Erythroblast (primary cell): ENCODE measurements around the gene BSPH1.
"Not testable (repeated sequence)": the region's sequence is repeated elsewhere in the genome, so short reads cannot be mapped to it uniquely, and the experiment has no call there.

Experiments
- DNase-seq, 2 experiments: peaks; one replicate each; lab custom pipeline; 2025; lab: John Stamatoyannopoulos, UW
- GATA1 ChIP-seq: IDR thresholded peaks from 2 replicates; pipeline ENCODE4 v1.6.1; 2011; ENCODE audit warnings: low read depth, mild to moderate bottlenecking, control low read depth, low read length, moderate library complexity
- POLR2A ChIP-seq: IDR thresholded peaks from 2 replicates; pipeline ENCODE4 v1.6.1; 2011; ENCODE audit warnings: mild to moderate bottlenecking, low read length

BSPH1 gene

DNA sequence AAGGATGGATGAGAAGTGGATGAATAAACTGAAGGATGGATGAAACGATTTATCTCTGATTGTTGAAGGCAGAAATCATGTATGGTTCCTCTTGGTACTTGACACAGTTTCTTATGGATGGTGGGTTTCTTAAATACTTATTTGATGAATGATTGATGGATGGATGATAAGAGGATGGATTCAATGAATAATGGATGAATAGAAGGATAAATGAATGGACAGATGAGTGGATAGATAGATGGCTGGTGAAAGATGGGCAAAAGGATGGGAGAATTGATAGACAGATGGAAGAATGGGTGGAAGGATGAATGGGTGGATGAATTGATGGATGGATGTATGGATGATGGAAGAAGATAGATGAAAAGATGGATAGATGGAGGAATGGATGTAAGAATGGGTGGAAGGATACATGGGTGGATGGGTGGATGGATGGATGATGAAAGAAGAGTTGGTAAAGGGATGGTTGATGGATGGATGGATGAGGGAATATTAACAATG lies 4.3 kb upstream of the BSPH1 start:
- TF ChIP-seq POLR2A = no peak
- no peak for TF ChIP-seq GATA1

DNA sequence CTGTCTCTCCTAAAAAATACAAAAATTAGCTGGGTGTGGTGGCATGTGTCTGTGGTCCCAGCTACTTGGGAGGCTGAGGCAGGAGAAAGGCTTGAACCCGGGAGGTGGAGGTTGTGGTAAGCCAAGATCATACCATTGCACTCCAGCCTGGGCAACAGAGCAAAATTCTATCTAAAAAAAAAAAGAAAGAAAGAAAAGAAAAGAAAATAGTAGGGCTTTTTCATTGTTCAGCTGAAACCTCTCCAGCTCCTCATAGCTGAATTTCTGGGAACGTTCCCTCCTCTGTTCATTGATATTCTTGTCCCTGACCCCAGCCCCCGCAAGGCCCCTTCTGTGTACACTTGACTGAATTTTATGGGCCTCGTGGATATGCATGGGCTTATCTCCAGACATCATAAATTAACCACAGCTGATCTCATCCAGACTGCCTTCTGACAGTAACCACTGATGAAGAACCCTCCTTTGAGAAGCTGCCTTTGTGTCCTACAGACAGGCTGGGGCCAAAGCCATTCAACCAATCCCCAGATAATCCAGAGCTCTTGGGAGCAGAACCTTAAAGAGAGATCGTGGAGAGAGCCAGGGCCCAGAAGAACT lies 2.3 kb upstream of the BSPH1 start, which contains the start of gene ELSPBP1:
ELSPBP1 (plus strand) TSS at position 424 of the 594 bp plus-strand sequence. CDS start 14,036 bp downstream, outside the sequence.
- TF ChIP-seq POLR2A (no peak), GATA1 (no peak)
- no peak for DNase-seq

More for the DNA sequence above, 4.3 kb upstream of the BSPH1 start:
- no peak for DNase-seq

DNA sequence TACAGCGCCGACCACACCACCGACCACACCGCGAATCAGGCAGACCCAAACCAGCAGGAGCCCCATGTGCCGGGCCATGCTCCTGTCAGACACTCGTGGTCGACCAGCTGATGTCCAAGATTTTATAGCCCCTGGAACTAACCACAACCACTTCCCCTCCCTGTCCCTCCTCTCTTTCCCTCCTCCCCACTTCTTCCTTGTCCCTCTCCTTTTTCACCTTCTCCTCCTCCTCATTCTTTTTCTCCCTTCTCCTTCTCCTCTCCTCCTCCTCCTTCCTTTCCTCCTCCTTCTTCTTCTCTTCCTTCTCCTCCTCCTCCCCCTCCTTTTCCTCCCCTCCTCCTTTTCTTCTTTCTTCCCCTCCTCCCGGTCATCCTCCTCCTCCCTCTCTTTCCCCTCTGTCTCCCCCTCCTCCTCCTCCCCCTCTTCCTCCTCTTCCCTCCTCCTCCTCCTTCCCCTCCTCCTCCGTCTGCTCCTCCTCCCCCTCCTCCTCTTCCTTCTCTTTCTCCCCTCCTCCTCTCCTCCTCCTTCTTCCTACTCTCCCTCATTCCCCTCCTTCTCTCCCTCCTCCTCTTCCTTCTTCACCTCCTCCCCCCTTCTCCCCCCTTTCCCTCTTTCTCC lies 670 bp downstream of the BSPH1 start:
- TF ChIP-seq POLR2A = no peak
- TF ChIP-seq GATA1 = no peak

DNA sequence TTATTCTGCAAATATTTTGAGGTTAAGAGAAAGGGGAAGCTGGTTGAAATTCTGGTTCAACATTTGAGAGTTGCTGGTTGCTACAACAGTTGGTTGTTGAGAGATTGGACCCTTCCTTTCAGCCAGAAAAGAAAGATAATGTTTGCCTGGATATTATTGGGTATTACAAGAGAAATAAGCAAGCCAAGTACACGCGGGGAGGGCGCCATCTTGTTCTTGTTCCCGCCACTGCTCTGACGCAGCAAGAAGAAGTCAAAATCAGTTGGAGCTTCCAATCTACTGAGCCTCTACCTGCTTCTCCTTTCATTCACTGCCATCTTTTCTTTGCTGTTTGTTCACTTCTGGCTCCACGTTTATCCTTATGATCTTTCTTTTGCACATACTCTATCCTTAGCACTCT lies 18.4 kb downstream of the BSPH1 start:
- DNase-seq = no peak
- no peak for TF ChIP-seq GATA1
- no peak for TF ChIP-seq POLR2A

More for the DNA sequence above, 670 bp downstream of the BSPH1 start:
- DNase-seq = no peak

- DNase-seq = not testable (repeated sequence)
Observed at GRCh38 chr19:47955936-47956335, 36.0 kb downstream of the BSPH1 start.

- not testable (repeated sequence) for DNase-seq
Observed at GRCh38 chr19:47952132-47952531, 39.8 kb downstream of the BSPH1 start.

DNA sequence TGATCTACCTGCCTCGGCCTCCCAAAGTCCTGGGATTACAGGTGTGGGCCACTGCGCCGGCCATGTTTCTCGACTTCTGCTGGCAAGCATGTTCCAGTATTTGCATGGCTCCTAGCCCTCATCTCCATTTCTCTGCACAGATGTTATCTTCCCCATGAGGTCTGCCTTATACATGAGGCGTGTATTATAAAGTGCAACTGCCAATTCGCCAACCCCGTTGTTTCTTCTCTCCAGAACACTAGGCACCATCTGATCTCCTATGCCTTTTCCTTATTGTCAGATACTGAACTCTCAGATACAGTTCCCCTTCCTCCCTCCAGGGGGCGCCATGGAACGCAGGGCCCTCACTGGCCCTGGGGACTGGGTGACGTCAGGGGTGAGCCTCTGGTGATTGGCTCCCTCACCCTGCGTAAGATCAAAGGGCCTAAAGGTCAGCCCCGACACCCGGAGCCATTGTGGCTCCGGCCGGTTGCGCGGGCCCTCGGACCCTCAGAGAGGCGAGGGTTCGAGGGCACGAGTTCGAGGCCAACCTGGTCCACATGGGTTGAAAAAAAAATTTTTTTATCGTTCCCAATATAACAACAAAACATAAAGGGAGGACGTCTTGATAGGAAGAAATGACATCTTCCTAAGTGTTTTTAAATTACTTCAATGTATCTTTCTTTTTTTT lies 42.0 kb downstream of the BSPH1 start:
- DNase-seq = not testable (repeated sequence)

- DNase-seq = not testable (repeated sequence)
Observed at GRCh38 chr19:47928581-47928980, 63.4 kb downstream of the BSPH1 start.

GRCh38 chr19:47920107-47920506 lies 71.9 kb downstream of the BSPH1 start:
- DNase-seq = not testable (repeated sequence)
